Measurements from ENCODE around the gene NAALADL2.

The NAALADL2 gene

DNA sequence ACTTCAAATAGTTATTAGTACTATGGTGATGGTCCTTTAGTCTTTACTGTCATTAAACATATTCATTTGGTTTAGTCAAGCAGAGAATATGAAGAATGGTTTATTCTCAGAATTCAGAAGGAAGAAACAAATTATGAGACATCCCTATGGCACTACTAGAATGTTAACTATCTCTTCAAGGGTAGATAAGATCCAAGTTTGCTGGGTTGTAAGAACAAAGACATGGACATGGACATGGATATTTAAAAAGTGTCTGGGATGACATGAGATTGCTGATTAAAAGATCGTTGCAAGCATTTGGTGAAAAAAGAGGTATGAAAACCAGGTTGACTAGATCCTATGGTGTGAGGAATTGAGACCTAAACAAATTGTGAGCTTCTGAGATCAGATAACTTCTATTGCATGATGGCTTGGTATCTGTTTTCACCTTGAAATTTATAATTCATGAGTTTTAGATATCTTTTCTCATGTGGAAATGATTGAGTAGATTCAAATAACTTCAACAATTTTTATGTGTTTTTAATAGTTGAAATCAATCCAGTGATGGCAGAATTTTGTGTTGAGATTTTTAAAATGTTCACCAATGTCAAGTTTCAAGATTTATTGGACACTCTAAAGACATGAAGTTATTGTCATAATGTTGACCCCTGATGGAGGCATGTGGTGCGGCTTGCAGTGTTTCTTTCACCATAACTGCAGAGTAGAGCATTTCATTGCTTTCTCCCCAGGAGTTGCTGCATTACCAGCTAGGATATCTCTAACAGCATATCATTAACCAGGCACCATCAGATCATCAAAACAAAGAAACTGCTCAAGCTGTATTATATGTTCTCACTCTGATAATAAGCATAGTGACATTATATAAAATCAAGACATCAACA lies 72.6 kb downstream of the NAALADL2 start:
- Histone ChIP-seq H4K20me1 (ENCODE audit: insufficient read depth, low read length) (no peaks in the 10 kb centered on the region), H3K4me3 (ENCODE audit: low read depth, low read length, poor library complexity, severe bottlenecking) (no peak overlapping the region), H3F3A (ENCODE audit: insufficient read depth, low read length) (no peaks in the 10 kb centered on the region), H3K4me1 (ENCODE audit: insufficient read depth, low read length, severe bottlenecking) (no peaks in the 10 kb centered on the region), H3K79me2 (ENCODE audit: insufficient read depth, low read length) (no peaks in the 10 kb centered on the region), H3K27ac (ENCODE audit: low read depth, low read length, poor library complexity, severe bottlenecking) (no peak overlapping the region), H3K9me2 (ENCODE audit: low read depth, low read length) (no peaks in the 10 kb centered on the region; the same call in 1 of the 2 replicates), H3K36me3 (ENCODE audit: insufficient read depth, low read length) (no peaks in the 10 kb centered on the region), H2AFZ (ENCODE audit: low read length) (no peak overlapping the region), H3K9me3 (ENCODE audit: low read length) (no peaks in the 10 kb centered on the region), H3K4me2 (ENCODE audit: low read length) (no peak overlapping the region), H3K27me3 (ENCODE audit: insufficient read depth, low read length) (no peaks in the 10 kb centered on the region), H3K9ac (ENCODE audit: low read length) (no peak overlapping the region)
- TF ChIP-seq EZH2 (IDR thresholded peaks at IDR 0.05; ENCODE audit: borderline replicate concordance, low read length) = no peak
- TF ChIP-seq, protein P1, sequence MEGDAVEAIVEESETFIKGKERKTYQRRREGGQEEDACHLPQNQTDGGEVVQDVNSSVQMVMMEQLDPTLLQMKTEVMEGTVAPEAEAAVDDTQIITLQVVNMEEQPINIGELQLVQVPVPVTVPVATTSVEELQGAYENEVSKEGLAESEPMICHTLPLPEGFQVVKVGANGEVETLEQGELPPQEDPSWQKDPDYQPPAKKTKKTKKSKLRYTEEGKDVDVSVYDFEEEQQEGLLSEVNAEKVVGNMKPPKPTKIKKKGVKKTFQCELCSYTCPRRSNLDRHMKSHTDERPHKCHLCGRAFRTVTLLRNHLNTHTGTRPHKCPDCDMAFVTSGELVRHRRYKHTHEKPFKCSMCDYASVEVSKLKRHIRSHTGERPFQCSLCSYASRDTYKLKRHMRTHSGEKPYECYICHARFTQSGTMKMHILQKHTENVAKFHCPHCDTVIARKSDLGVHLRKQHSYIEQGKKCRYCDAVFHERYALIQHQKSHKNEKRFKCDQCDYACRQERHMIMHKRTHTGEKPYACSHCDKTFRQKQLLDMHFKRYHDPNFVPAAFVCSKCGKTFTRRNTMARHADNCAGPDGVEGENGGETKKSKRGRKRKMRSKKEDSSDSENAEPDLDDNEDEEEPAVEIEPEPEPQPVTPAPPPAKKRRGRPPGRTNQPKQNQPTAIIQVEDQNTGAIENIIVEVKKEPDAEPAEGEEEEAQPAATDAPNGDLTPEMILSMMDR (IDR thresholded peaks at IDR 0.05; ENCODE audit: low read length) = no peak

- no peak overlapping the region for H2AFZ ChIP-seq (ENCODE audit: low read length)
- no peak overlapping the region for H3K9ac ChIP-seq (ENCODE audit: low read length)
- no peak overlapping the region for H3K27ac ChIP-seq (ENCODE audit: low read depth, low read length, poor library complexity, severe bottlenecking)
- no peaks in the 10 kb centered on the region for H3K9me3 ChIP-seq (ENCODE audit: low read length)
- H3K27me3 ChIP-seq (ENCODE audit: insufficient read depth, low read length) = no peaks in the 10 kb centered on the region
- no peak overlapping the region for H3K4me3 ChIP-seq (ENCODE audit: low read depth, low read length, poor library complexity, severe bottlenecking)
- H3K79me2 ChIP-seq (ENCODE audit: insufficient read depth, low read length) = no peaks in the 10 kb centered on the region
- H4K20me1 ChIP-seq (ENCODE audit: insufficient read depth, low read length) = no peaks in the 10 kb centered on the region
- TF ChIP-seq, protein P1 (IDR thresholded peaks at IDR 0.05; ENCODE audit: low read length) = no peak
- no peak for TF ChIP-seq EZH2 (IDR thresholded peaks at IDR 0.05; ENCODE audit: borderline replicate concordance, low read length)
- no peak overlapping the region for H3K4me2 ChIP-seq (ENCODE audit: low read length)
- no peaks in the 10 kb centered on the region for H3K36me3 ChIP-seq (ENCODE audit: insufficient read depth, low read length)
- no peaks in the 10 kb centered on the region for H3F3A ChIP-seq (ENCODE audit: insufficient read depth, low read length)
- no peaks in the 10 kb centered on the region for H3K4me1 ChIP-seq (ENCODE audit: insufficient read depth, low read length, severe bottlenecking)
- H3K9me2 ChIP-seq (ENCODE audit: low read depth, low read length) = no peaks in the 10 kb centered on the region
These were observed 77.5 kb downstream of the NAALADL2 start for GRCh38 chr3:174936590-174936989.

DNA sequence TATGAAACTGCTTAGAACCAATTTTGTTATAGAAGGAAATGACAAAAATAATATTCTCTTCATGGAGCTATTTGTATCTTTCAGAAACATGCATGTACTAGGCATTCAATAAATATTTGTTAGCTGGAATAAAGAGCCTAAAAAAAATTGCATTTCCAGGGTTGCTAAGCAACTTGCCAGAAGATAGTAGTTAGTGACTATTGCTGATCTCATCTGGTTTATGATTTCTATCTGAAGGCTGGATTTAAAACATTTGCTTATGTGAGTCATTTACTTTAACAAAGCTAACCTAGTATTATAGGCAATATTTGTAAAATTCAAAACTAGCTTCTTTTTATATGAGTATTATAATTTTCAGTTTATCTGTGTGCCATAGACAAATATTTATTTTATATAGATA lies 78.3 kb downstream of the NAALADL2 start:
- H3K4me1 ChIP-seq (ENCODE audit: insufficient read depth, low read length, severe bottlenecking) = no peaks in the 10 kb centered on the region
- TF ChIP-seq, protein P1 (IDR thresholded peaks at IDR 0.05; ENCODE audit: low read length) = no peak
- TF ChIP-seq EZH2 (IDR thresholded peaks at IDR 0.05; ENCODE audit: borderline replicate concordance, low read length) = no peak
- no peak overlapping the region for H3K27ac ChIP-seq (ENCODE audit: low read depth, low read length, poor library complexity, severe bottlenecking)
- H3F3A ChIP-seq (ENCODE audit: insufficient read depth, low read length) = no peaks in the 10 kb centered on the region
- H3K79me2 ChIP-seq (ENCODE audit: insufficient read depth, low read length) = no peaks in the 10 kb centered on the region
- H2AFZ ChIP-seq (ENCODE audit: low read length) = no peak overlapping the region
- no peaks in the 10 kb centered on the region for H3K9me2 ChIP-seq (ENCODE audit: low read depth, low read length)
- no peak overlapping the region for H3K4me3 ChIP-seq (ENCODE audit: low read depth, low read length, poor library complexity, severe bottlenecking)
- H3K9ac ChIP-seq (ENCODE audit: low read length) = no peak overlapping the region
- no peak overlapping the region for H3K4me2 ChIP-seq (ENCODE audit: low read length)
- H3K9me3 ChIP-seq (ENCODE audit: low read length) = no peaks in the 10 kb centered on the region
- H3K27me3 ChIP-seq (ENCODE audit: insufficient read depth, low read length) = no peaks in the 10 kb centered on the region
- H4K20me1 ChIP-seq (ENCODE audit: insufficient read depth, low read length) = no peaks in the 10 kb centered on the region
- no peaks in the 10 kb centered on the region for H3K36me3 ChIP-seq (ENCODE audit: insufficient read depth, low read length)

Data from OCI-LY1 (cell line).